HepG2 (cell line): Measurements from ENCODE around the gene CNBD2.

ENCODE experiments used
- ATF6 ChIP-seq: sonication (generic); formaldehyde crosslinking; conservative IDR thresholded peaks from 2 replicates; pipeline ENCODE4 v1.4.0; 2020; ENCODE audit warnings: missing genetic modification reagents
- MTA3 ChIP-seq: sonication (generic); formaldehyde crosslinking; IDR thresholded peaks from 2 replicates; pipeline ENCODE4 v1.4.0; 2020; ENCODE audit warnings: missing genetic modification reagents
- POLR2A ChIP-seq, 2 experiments: IDR thresholded peaks; 2 replicates each; pipeline ENCODE4 v1.6.1; 2011; ENCODE audit warnings: low read depth in 2 of 2, low read length in 2 of 2, mild to moderate bottlenecking in 1 of 2, moderate library complexity in 1 of 2; ENCODE audit not compliant: insufficient read depth in 1 of 2
- SNAPC2 ChIP-seq: sonication (generic); formaldehyde crosslinking; IDR thresholded peaks from 2 replicates; pipeline ENCODE4 v1.8.1; 2022; ENCODE audit warnings: mild to moderate bottlenecking, missing genetic modification reagents
- ZNF441 ChIP-seq: sonication (generic); formaldehyde crosslinking; IDR thresholded peaks from 2 replicates; pipeline ENCODE4 v1.7.0; 2021; ENCODE audit warnings: missing genetic modification reagents, borderline replicate concordance
- ZNF766 ChIP-seq: sonication (generic); formaldehyde crosslinking; IDR thresholded peaks from 2 replicates; pipeline ENCODE4 v1.5.0; 2020; ENCODE audit warnings: missing genetic modification reagents, borderline replicate concordance

- TF ChIP-seq ATF6 (CRISPR knock-in tag) (no peak), MTA3 (CRISPR knock-in tag) (no peak), SNAPC2 (CRISPR knock-in tag) (no peak), ZNF766 (no peak), ZNF441 (no peak), POLR2A (IDR thresholded peaks at IDR 0.05; ENCODE audit: insufficient read depth in 1 of 2, low read depth in 2 of 2, low read length in 2 of 2) (no peak)
Measured at GRCh38 chr20:35954907-35955251, 13.5 kb upstream of the CNBD2 start.
